ENCODE data around the gene NFIC.
"Not testable (repeated sequence)": the region's sequence is repeated elsewhere in the genome, so short reads cannot be mapped to it uniquely, and the experiment has no call there.

NFIC gene

DNA sequence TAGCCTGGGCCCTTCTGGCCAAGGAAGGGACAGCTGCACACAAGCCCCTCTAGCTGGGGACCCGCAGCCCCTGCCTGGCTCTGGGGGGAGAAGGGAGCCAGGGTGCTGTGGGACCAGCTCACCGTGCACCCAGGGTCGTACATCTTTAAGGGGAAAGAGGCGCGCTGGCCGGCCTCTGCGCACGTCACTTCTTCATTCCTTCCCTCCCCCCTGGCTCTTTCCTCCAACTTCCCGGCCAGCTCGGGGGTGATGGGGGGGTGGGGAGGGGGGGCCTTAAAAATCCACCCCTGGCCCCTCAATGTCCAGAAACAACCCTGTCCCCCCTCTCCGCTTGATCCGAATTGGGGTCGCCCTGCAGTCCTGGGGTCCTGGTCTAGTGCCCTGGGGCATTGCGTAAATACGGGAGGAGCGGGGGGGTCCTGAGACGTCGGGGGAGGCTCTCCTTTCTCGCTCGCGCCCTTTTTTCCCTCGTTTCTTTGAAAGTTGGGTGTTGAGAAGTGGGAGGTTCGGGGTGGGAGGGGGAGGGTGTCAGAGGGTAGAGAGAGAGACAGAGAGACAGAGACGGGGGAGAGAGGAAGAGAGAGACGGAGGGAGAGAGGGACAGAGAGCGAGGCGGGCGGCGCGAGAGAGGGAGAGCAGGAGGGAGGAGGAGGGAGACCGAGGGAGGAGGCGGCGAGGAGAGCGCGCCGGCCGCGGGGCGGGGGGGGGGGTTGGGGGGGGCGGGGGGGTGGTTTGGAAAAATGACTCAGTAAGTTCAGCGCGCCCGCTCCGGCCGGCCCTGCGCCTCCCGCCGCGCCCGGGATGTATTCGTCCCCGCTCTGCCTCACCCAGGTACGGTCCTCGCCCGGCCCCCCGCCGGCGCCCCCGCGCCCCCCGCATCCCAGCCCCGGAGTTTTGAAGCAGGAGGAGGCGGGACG is at the start of gene NFIC:
Gene NFIC (plus strand): TSS at position 748 of the 917 bp plus-strand sequence. CDS start 54 bp downstream, at position 802.
- DNase-seq (ENCODE audit: low read depth), result peak; percentile 82

DNA sequence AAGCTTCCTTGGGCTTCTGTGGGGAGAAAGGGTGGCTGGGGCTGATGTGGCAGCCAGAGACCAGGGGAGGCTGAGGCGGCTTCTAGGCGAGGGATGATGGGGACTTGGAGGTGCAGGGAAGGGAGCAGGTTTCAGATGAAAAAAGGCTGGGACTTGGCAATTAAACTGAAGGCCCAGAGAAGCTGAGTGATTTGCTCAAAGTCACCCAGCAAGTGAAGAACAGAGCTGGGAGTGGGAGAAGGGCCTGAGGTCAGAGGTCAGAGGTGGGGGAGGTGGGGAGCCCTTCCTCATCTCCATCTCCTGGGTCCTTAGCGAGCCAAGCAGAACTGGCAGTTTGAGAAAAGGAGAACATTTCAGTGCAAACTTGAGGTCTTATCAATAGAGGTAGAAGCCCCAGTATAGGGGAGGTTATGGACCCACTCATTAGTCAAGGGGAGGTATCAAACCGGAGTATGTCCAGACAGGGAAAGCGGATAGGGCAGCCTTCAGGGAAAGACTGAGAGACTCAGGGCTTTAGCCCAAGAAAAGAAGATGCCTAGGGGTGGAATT is 49.6 kb upstream of the NFIC start:
- DNase-seq (ENCODE audit: low read depth), result no peak

DNA sequence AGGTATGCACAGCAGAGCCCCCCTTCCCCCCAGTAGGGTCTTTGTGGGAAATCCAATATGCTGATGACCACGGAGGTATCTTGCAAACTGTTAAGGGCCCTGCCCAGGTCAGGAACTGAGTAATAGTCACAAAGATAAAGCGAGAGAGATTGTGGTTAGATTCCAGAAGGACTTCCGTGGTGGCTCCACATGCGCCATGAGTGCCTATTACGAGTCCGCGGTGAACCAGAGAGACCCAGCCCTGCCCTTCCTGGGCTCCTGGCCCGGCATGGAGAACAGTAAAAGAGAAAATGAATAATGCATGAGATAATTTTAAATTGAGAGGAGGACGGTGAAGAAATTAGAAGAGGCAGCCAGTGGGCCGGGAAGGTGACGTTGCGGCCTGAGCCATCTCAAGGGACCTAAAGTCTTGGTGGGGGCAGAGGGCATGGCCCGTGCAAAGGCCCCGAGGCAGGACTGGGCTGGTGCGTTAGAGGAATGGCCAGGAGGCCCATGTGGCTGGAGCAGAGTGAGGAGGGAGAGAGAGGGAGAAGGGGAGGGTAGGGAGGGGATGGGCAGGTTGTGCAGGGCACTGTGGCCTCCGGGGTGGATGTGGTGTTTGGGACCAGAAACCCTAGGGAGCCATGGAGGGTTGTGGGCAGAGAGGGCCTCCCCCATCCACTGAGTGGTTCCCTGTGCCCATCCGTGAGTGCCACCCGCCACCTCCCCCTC is 46.6 kb upstream of the NFIC start:
- DNase-seq (ENCODE audit: low read depth), result no peak

DNA sequence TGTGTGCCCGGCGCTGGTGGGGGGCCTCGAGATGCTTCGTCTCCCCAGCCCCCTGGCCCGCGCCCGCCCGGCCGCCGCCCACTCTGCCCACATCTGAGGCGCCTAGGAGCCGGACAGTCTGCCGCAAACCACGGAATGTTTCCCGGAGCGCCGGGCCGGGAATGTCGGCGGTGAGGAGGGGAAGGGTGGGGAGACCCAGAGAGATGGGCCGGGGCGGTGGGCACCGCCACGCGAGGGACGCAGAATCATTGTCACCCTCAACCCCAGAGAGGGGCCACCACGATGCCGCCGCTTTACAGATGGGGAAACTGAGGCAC is 46.1 kb upstream of the NFIC start:
- no peak for DNase-seq (ENCODE audit: low read depth)

DNA sequence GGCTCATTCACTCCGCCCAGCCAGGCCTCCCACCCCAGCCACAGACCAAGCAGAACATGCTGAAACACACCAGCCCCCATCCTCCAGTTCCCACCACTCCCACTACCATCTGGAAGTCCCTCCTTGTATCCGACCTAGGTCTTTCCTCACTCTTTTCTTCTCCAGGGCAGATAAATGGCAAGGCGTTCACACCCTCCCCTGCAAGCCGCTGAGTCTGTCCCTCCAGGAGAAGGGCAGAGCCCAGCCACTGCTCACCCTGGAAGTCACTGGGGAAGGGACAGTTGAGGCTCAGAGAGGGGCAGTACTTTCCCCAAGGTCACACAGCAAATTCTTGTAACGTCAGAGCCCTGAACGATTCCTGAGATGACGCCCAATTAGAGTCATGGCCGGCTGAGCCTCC is 45.5 kb upstream of the NFIC start:
- DNase-seq (ENCODE audit: low read depth), result no peak

DNA sequence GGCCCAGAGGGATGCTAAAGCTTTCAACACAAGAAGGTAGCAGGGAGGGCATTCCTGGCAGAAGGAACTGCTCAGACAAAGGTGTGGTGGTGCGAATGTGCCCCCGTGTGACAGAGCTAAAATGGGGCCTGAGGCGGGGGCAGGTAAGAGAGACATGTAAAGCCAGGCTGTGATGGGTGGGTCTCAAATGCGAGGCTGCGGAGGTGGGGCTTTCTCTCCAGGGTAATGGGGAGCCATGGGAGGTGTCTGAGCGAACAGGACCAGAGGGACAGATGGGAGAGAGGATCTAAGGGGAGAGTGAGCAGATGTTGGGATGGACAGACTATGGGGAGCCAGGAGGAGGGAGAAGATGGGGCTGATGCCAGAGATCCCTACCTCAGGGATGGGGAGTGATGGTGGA is 44.7 kb upstream of the NFIC start:
- DNase-seq (ENCODE audit: low read depth), result no peak

DNA sequence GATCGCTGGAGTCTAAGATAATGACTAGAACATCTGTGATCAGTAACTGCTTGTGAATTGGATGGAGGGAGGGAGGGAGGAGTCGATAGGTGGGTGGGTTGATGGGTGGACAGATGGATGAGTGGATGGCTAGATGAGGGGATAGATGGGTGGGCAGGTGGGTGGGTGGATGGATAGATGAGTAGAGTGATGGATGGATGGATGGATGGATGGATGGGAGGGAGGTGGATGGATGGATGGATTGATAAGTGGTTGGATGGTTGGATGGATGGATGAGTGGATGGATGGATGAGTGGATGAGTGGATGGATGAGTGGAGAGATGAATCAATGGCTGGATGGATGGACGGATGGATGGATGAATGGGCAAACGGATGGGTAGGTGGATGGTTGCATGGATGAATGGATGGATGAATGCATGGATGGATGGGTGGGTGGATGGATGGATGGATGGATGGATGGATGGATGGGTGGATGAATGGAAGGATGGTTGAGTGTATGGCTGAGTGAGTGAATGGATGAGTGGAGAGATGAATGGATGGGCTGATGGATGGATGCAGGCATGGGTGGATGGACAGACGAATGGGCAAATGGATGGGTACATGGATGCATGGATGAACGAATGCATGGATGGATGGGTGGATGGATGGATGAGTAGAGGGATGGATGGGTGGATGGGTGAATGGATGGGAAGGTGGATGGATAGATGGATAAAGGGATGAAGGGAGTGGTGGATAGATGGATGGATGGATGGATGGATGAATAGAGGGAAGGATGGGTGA is 44.0 kb upstream of the NFIC start:
- DNase-seq (ENCODE audit: low read depth), result no peak

DNA sequence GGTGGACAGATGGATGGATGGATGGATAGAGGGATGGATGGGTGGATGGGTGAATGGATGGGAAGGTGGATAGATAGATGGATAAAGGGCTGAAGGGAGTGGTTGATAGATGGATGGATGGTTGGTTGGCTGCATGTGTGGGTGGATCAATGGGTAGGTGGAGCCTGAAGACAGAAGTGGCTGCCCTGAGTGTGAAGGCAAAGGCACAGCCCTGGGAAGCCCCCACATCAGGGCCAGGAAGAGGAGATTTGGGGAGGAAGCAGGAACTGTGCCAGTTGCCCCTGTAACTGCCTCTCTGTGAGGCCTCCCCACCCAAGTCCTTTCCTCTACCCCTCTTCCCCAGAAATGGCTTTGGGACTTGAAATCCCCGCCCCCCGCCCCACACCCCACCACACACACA is 43.4 kb upstream of the NFIC start:
- no peak for DNase-seq (ENCODE audit: low read depth)

DNA sequence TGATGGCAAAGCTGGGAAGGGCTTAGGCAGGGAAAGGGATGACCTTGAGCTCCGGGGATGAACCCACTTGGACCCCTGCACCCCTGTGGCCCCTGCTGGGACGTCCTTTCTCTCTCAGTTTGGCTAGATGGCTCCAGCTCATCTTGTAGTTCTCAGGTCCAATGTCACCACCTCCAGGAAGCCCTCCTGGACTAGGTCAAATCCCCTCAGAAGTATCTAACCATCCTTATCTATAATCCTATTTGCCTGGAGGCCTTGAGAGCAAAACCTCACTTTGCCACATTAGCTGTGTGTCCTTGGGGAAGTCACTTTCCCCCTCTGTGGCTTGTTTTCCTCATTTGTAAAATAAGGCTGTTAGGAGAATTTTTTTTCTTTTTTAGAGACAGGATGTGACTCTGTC is 42.7 kb upstream of the NFIC start:
- no peak for DNase-seq (ENCODE audit: low read depth)

DNA sequence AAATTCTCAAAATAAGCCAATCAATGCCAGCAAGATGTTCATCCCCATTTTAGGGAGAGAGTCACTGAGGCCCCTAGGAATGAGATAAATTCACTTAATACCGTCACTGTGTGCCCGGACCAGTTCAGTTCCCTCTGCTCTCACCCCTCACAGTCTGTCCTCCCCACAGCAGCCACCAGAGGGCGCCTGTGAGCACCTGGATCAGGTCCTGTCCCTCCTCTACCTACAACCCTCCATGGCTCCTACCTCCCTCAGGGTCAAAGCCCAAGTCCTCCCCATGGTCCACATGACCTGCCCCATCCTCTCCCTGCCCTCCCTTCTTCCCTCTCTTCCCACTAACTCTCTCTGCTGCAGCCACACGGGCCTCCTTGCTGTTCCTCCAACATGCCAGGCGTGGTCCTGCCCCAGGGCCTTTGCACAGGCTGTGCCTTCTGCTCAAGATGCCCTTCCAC is 42.0 kb upstream of the NFIC start:
- DNase-seq (ENCODE audit: low read depth), result no peak

DNA sequence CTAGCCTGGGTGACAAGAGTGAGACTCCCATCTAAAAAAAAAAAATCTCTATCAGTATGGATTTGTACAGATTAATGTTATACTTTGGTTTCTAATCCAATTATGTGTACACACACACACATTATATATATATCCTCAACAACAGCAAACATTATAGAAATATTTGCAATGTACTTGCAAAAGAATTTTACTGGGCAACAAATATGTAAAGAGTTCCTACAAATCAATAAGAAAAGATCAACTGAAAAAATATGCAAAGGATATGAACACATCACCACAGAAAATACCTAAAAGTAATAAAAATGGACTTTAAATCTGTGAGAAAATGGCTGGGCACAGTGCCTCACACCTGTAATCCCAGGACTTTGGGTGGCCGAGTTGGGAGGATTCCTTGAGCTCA is 40.9 kb upstream of the NFIC start:
- no peak for DNase-seq (ENCODE audit: low read depth)

DNA sequence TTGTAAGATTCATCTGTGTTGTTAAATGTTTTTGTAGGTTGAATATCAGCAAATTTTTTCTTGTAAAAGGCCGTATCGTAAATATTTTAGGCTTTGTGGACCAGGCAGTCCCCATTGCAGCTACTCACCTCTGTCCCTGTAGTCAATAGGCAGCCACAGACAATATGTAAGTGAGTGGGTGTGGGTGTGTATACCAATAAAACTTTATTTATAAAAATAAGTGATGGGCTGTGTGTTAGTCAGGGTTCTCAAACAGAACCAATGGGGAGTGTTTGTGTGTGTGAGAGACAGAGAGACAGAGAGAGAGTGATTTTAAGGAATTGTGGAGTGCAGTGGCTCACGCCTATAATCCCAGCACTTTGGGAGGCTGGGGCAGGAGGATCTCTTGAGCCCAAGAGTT is 37.6 kb upstream of the NFIC start:
- DNase-seq (ENCODE audit: low read depth), result no peak

DNA sequence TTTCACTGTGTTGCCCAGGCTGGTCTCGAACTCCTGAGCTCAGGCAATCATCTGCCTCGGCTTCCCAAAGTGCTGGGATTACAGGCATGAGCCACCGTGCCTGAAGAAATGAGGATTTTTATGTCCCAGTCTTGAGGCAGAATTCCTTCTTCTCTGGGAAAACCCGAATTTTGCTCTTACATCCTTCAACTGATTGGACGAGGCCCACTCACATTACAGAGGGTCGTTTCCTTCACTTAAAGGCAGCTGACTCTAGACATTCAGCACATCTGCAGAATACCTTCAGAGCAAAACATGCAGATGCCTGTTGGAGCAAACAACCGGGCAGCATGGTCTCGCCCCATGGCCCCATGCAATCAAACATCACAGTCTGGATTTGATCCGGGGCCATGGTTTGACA is 36.3 kb upstream of the NFIC start:
- DNase-seq (ENCODE audit: low read depth), result no peak

DNA sequence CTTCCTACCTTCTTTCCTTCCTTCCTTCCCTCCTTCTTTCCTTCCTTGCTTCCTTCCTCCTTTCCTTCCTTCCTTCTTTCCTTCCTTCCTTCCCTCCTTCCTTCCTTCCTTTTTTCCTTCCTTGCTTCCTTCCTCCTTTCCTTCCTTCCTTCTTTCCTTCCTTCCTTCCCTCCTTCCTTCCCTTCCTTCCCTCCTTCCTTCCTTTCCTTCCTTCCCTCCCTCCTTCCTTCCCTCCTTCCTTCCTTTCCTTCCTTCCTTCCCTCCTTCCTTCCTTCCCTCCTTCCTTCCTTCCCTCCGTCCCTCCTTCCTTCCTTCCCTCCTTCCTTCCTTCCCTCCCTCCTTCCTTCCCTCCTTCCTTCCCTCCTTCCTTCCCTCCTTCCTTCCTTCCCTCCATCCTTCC is 34.2 kb upstream of the NFIC start:
- DNase-seq (ENCODE audit: low read depth), result not testable (repeated sequence)

DNA sequence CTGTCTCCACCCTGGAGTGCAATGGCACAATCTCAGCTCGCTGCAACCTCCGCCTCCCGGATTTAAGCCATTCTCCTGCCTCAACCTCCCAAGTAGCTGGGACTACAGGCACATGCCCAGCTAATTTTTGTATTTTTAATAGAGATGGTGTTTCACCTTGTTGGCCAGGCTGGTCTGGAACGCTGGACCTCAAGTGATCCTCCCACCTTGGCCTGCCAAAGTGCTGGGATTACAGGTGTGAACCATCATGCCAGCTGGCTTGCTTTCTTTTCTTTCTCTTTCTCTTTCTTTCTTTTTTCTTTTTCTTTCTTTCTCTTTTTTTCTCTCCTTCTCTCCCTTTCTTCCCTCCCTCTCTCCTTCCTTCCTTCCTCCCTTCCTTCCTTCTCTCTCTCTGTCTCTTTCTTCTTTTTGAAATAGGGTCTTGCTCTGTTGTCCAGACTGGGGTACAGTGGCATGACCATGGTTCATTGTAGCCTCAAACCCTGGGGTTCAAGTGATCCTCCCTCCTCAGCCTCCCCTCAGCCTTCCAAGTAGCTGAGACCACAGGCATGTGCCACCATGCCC is 33.3 kb upstream of the NFIC start:
- no peak for DNase-seq (ENCODE audit: low read depth)

DNA sequence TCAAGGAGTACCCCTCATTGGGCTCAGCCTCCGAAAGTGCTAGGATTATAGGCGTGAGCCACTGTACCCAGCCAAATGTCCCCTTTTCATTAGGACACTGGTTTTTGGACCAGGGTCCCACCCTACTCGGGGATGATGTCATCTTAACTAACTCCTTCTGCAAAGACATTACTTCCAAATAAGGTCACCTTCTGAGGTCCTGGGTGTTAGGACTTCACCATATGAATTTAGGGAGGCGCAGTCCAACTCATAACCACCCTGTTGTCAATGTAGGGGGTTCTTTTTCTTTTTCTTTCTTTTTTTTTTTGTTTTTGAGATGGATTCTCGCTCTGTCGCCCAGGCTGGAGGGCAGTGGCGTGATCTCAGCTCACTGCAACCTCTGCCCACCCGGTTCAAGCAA is 32.7 kb upstream of the NFIC start:
- DNase-seq (ENCODE audit: low read depth), result no peak

DNA sequence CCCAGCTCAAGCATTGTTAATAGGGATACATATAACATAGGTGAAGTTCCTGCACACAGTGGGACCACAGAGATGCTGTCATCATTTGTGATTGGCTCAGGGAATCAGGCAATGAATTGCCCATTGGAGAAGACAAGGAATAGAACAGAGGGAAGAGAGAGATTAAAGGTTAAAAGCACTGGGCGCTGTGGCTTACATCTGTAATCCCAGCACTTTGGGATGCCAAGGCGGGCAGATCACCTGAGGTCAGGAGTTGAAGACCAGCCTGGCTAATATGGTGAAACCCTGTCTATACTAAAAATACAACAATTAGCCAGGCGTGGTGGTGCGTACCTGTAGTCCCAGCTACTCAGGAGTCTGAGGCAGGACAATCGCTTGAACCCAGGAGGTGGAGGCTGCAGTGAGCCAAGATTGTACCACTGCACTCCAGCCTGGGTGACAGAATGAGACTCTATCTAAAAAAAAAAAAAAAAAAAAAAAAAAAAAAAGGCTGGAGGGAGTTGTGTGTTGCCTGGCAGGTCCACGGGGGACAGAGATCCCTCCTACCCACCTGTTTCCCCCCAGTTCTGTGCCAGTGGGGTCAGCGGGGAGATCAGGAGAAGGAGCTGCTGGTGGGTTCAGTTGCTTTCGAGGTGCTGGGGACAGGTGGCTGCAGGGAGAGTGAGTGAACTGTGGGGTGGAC is 31.5 kb upstream of the NFIC start:
- not testable (repeated sequence) for DNase-seq (ENCODE audit: low read depth)

DNA sequence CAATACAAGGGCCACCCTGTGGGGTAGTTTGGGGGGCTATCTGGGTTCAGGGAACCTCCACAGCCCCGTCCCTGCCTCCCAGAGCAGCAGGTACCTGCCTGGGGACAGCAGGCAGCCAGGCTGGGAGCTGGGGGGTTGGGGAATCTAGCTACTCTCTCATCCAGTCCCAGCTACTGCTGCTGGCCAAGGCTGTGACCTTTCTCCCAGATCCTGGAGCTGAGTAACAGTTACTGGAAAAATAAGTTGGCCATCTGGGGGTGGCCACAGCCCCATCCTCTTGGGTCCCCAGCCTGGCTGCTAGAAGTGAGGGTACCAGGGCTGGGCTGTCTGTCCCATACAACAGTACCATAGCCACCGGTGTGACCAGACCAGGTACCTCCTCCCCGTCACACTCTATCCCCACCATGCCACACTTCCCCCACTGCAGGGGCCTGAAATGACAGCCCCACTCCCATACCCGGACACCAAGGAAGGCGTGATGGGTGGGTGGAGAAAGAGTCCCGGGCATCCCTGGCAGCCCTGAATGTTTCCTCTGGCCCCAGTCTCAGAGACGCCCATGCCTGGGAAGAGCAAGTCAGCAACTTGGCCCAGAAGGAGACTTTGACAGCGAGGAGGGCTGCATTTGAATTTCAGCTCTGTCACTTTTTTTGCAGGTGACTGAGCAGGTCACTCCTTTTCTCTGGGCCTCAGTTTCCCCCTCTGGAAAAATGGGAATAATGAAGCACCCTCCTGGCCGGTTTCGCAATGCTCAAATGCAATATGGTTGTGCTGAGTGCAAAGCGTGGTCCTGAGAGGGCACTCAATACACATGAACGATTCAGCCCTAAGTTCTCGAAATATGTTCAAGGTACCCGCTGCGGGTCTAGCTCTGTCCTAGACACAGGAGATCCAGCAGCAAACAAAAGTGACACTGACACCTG is 30.7 kb upstream of the NFIC start:
- peak; percentile 59 for DNase-seq (ENCODE audit: low read depth)

DNA sequence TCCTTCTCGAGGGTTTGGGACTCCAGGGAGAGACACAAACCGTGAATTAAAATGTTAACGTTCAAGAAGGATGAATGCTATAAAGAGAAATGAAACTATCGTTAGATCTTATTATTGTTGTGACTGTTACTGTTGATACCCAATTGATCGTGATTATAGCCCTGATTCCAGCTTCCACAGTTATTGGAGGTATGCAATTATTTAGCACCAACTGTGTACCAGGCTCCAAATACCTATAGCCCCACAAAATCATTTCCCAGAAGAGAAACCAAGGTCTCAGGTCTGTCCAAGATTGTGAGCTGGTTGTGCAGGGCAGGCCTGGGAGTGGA is 30.1 kb upstream of the NFIC start:
- no peak for DNase-seq (ENCODE audit: low read depth)

DNA sequence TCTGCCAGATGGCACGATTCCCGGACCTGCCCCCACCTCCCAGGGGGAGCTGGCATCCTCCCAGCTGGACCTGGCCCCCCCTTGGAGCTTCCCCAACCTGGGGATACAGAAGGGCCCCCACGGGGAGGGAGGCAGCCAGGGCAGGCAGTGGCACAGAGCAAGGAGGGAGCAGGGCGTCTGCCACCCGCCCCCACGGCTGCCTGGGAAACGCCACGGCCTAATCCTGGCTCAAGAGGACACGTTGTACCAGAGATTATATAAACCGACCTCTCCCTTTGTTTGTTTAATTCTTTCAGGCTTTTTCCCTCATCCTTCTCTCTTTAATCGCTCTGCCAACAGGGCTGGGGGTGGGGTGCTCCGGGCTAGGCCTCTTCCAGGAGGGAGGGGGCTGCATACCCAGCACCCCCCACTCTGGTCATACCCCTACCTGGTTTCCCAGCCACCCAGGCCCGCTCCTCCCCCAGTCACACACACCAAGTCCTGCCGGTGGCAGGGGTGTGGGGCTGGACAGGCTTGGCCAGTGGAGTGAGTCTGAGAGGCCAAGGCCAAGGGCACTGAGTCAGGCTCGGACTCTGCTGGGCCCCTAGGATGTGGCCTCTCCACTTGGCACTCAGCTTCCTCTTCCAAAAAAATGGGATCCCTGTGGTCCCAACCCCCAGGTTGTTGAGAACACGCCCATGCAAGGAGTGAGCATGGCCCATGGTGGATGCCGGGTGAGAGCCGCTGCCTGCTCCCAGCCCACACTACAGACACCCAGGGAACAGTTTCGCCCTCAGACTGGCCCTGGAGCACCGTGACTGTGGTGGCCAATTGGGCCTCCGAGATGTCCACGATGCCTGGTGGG is 29.5 kb upstream of the NFIC start:
- peak; percentile 89 for DNase-seq (ENCODE audit: low read depth)
